ENCODE measurements around the gene PNISR. TPM values are rescaled to one million over a fixed set of nuclear protein-coding genes. Genes with fewer than 3 reads are reported as not detected.

Gene PNISR
- total RNA-seq, 4 donors from 2014 or later: 183 to 302 (median 241) TPM

DNA sequence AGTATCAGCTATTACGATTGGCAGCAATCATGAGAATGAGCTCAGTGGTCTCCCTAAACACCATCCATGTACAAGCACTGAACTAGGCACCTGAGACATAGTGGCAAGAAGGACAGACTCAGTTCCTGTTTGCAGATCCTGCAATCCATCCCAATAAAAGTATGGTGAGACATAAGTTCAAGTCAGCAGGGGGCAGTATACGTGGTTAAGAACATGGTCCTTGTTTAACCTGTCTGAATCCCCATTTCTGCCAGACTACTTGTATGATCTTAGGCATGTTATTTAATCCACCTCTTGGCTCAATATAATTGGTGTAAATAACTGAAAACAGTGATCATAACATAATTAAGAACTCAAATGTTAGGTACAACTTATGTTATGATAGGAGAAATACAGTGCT, 33.2 kb upstream of the PNISR start:
- TF ChIP-seq CTCF (IDR thresholded peaks at IDR 0.05) (no peak), POLR2A (IDR thresholded peaks at IDR 0.05) (no peak)
- WGBS, 2 donors: 90 to 98% methylated on average over 2 of the region's 2 CpGs
- H3K27ac ChIP-seq: no peak overlapping the region
- H3K9me3 ChIP-seq: no peaks in the 10 kb centered on the region
- no peaks in the 10 kb centered on the region for H3K36me3 ChIP-seq
- H3K4me1 ChIP-seq: no peaks in the 10 kb centered on the region
- H3K4me3 ChIP-seq (replicated peaks in 1 of 3): no peak overlapping the region
- intact Hi-C loops (cut with DNase I): no loop called here
- no peaks in the 10 kb centered on the region for H3K27me3 ChIP-seq
- no peak for DNase-seq

- 94 to 96% methylated on average over 4 of the region's 4 CpGs for WGBS, 2 donors
- no peak for TF ChIP-seq CTCF (IDR thresholded peaks at IDR 0.05)
- DNase-seq: no peak
- H3K4me3 ChIP-seq (replicated peaks in 1 of 3): no peak overlapping the region
- intact Hi-C loops (cut with DNase I): no loop called here
- no peak overlapping the region for H3K27ac ChIP-seq
- no peaks in the 10 kb centered on the region for H3K36me3 ChIP-seq
- H3K27me3 ChIP-seq: no peaks in the 10 kb centered on the region
- no peaks in the 10 kb centered on the region for H3K4me1 ChIP-seq
- H3K9me3 ChIP-seq: no peaks in the 10 kb centered on the region
Observed at GRCh38 chr6:99446076-99446475, 21.0 kb upstream of the PNISR start.

DNA sequence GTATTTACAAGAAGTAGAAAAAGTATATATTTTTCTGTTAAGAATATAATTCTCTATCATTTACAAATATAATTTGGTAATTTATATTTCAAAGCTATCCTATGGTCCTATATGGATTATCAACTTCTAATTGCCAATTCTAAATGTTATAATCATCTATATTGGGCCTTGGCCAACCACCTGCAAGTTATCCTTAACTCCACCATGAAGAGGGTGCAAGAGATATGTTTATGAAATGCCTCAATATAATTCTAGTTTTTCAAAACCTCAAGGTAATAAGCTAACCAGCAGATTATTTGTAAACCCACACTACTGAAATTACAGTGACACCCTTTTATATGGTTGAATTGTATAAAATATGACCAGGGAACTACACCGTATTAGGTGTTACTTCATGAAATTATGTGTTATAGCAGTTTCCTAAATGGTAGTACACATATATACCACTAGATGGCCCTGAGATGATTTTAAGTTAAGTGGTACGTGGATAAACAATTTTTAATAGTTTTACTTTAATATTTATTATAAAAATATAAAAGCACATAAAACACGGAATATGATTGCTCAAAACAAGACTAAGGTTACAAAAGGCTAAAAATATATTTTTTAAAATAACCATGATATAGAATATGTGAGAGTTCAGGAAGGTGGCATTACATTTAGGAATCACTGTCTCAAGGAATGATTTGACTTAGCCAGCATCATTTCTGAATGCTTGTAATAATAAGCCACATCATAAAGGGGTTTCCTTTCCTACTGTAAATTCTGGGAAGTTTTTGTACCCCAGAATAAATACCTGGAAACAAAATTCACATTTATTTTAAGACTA, 9.8 kb upstream of the PNISR start:
- Histone ChIP-seq H3K36me3 (peaks cover 0 to 4% of the 10 kb centered on the region in 2 donors), H3K4me3 (replicated peaks in 1 of 3) (no peak overlapping the region), H3K9me3 (no peaks in the 10 kb centered on the region), H3K4me1 (peaks cover 0 to 4% of the 10 kb centered on the region in 2 donors), H3K27ac (no peak overlapping the region), H3K27me3 (no peaks in the 10 kb centered on the region)
- intact Hi-C loops (cut with DNase I): no loop called here
- WGBS, 2 donors: 11 to 13% methylated on average over 3 of the region's 3 CpGs
- DNase-seq: no peak
- TF ChIP-seq CTCF (IDR thresholded peaks at IDR 0.05): peak in 5 of 6 experiments; percentile 43 to 81 (median 66)
- TF ChIP-seq POLR2A (IDR thresholded peaks at IDR 0.05): no peak

GRCh38 chr6:99432877-99433276, 7.8 kb upstream of the PNISR start:
- no peak overlapping the region for H3K27ac ChIP-seq
- peak; percentile 24 for DNase-seq
- WGBS, 2 donors: 73 to 74% methylated on average over 2 of the region's 2 CpGs
- H3K27me3 ChIP-seq: no peaks in the 10 kb centered on the region
- H3K36me3 ChIP-seq: peaks cover 0 to 4% of the 10 kb centered on the region in 2 donors
- TF ChIP-seq CTCF (IDR thresholded peaks at IDR 0.05): no peak
- TF ChIP-seq POLR2A (IDR thresholded peaks at IDR 0.05): no peak
- H3K4me3 ChIP-seq (replicated peaks in 1 of 3): no peak overlapping the region
- intact Hi-C loops (cut with DNase I): no loop called here
- peaks cover 4 to 6% of the 10 kb centered on the region in 2 donors for H3K4me1 ChIP-seq
- no peaks in the 10 kb centered on the region for H3K9me3 ChIP-seq

- H3K36me3 ChIP-seq: peaks cover 0 to 4% of the 10 kb centered on the region in 2 donors
- DNase-seq: no peak
- intact Hi-C loops (cut with DNase I): no loop called here
- no peaks in the 10 kb centered on the region for H3K27me3 ChIP-seq
- WGBS, 2 donors: 96% methylated on average over 2 of the region's 2 CpGs
- no peaks in the 10 kb centered on the region for H3K9me3 ChIP-seq
- no peak for TF ChIP-seq CTCF (IDR thresholded peaks at IDR 0.05)
- no peak for TF ChIP-seq POLR2A (IDR thresholded peaks at IDR 0.05)
- H3K4me3 ChIP-seq (replicated peaks in 1 of 3): no peak overlapping the region
- no peak overlapping the region for H3K27ac ChIP-seq
- peaks cover 7 to 15% of the 10 kb centered on the region in 2 donors for H3K4me1 ChIP-seq
Observed at GRCh38 chr6:99431901-99432300, 6.8 kb upstream of the PNISR start.

Measured in thyroid gland (tissue), 4 donors.